Gastrocnemius medialis (tissue), 4 donors: ENCODE results near the gene CHN2. TPM values are rescaled to one million over a fixed set of nuclear protein-coding genes. Genes with fewer than 3 reads are reported as not detected.

Source experiments
- ATAC-seq, 2 donors: fragments of 150-250 bp; one replicate each; pipeline ENCODE4 v1.9.1; 2016
- DNase-seq, 2 donors: peaks; one replicate each; pipeline ENCODE4 v3.0.0-alpha.2; 2019
- H3K27ac ChIP-seq, 4 donors: fragments of 200-600 bp; sonication (generic); 1 replicate in 1 of 4; 2 replicates in 3 of 4; pipeline ENCODE4 v1.5.1; 2016 to 2018; ENCODE audit warnings: mild to moderate bottlenecking in 2 of 4, moderate library complexity in 1 of 4
- H3K27me3 ChIP-seq, 3 donors: fragments of 200-600 bp; sonication (generic) in 2 of 3; 1 replicate in 1 of 3; 2 replicates in 2 of 3; pipeline versions ENCODE4 v1.5.1 to v1.6.0; 2016 to 2019; ENCODE audit warnings: mild to moderate bottlenecking in 1 of 3, moderate library complexity in 1 of 3
- H3K36me3 ChIP-seq, 2 donors: fragments of 200-600 bp; sonication (generic) in 1 of 2; one replicate each; pipeline ENCODE4 v1.5.1; 2017 to 2018
- H3K4me1 ChIP-seq, 2 donors: fragments of 200-600 bp; sonication (generic) in 1 of 2; one replicate each; pipeline ENCODE4 v1.5.1; 2016 to 2017; ENCODE audit warnings: mild to moderate bottlenecking in 2 of 2
- H3K4me3 ChIP-seq, 4 donors: fragments of 200-600 bp; sonication (generic) in 3 of 4; 1 replicate in 1 of 4; 2 replicates in 3 of 4; pipeline ENCODE4 v1.5.1; 2016 to 2019; ENCODE audit warnings: mild to moderate bottlenecking in 2 of 4
- H3K9me3 ChIP-seq, 3 donors: fragments of 200-600 bp; sonication (generic) in 2 of 3; 1 replicate in 1 of 3; 2 replicates in 2 of 3; pipeline ENCODE4 v1.5.1; 2016 to 2019
- CTCF ChIP-seq, 5 experiments: fragments of 450-650 bp in 3 of 5; fragments of 200-600 bp in 2 of 5; sonication (generic) in 2 of 5; IDR thresholded peaks in 4 of 5; conservative IDR thresholded peaks in 1 of 5; 1 replicate in 4 of 5; 2 replicates in 1 of 5; pipeline ENCODE4 v1.5.1; 2016 to 2019; ENCODE audit warnings: antibody characterized with exemption in 5 of 5, mild to moderate bottlenecking in 3 of 5, moderate library complexity in 3 of 5
- POLR2A ChIP-seq, 2 donors: fragments of 450-650 bp; IDR thresholded peaks; one replicate each; pipeline ENCODE4 v1.6.1; 2017; ENCODE audit warnings: antibody characterized with exemption in 2 of 2, mild to moderate bottlenecking in 2 of 2, moderate library complexity in 2 of 2
- in situ Hi-C, 4 donors: fragments of 200-750 bp; cut with MboI; loops; one replicate each; pipeline versions ENCODE4 v1.15.0 to v1.8.0; 2017; ENCODE audit warnings: low sequenced_read_pairs in 4 of 4
- intact Hi-C: fragments of 100-400 bp; cut with DNase I; formaldehyde crosslinking; loops from one replicate; pipeline ENCODE4 v1.15.1; 2023; ENCODE audit warnings: low total_unique reads
- total RNA-seq, 4 donors: library from RNA; depleted of rRNA; stranded (reverse); fragments of >200 nt; gene quantifications; one replicate each; pipeline versions ENCODE4 v1.1.0 to v1.2.3, GENCODE V29; 2016

The CHN2 gene
- total RNA-seq, 4 donors from 2014 or later, result 5.9 to 11.3 (median 8.2) TPM

DNA sequence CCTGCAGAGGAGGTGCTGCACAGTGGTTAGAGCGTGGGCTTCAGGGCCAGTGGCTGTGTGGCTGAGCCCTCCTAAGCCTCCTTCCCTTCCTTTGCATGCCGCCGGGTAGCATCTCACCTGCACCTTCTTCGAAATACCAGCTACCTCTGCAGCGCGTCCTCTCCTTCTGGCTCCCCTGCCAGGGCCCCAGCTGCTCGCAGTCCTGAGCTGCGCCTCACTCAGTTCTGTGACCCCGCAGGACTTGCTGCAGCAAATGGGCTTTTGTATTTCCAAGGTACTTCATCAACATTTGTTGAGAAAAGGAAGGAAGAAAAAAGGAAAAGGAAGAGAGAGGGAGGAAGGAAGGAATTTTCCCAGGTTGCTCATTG, 222.3 kb downstream of the CHN2 start:
- TF ChIP-seq CTCF (IDR thresholded peaks at IDR 0.05 in 4 of 5, conservative IDR thresholded peaks at IDR 0.05 in 1 of 5), result no peak
- TF ChIP-seq POLR2A (IDR thresholded peaks at IDR 0.05), result no peak
- Histone ChIP-seq H3K4me1 (no peaks in the 10 kb centered on the region), H3K4me3 (no peak overlapping the region), H3K27ac (no peak overlapping the region), H3K27me3 (no peaks in the 10 kb centered on the region), H3K36me3 (no peaks in the 10 kb centered on the region), H3K9me3 (no peaks in the 10 kb centered on the region)
- in situ Hi-C loops (loop anchor here in 1 of 4 donors (25.0 kb wide), 1 partner anchor 230 kb away; the partner anchor contains the start of gene CHN2), intact Hi-C loops (no loop called here)
- DNase-seq, result no peak
- no peak for ATAC-seq

DNA sequence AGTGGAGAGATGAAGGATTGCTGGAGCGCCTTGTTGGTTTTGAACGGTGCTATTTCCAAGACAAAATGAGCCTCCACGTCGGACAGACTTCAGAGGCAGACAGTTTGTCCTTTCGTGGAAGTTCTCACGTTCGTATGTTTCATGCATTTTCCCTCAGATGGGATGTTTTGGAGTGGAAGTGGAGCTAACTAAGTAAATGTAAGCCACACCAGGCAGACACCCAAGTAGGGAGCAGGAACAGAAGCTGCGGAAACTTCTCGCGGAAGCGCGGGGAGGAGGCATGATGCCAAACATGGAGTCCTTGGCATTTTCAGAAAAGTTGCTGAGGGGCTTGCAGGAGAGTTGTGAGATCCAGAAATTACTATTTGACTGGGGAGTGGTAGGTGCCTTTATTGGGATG, 223.5 kb downstream of the CHN2 start:
- ATAC-seq, result no peak
- Histone ChIP-seq H3K27me3 (no peaks in the 10 kb centered on the region), H3K9me3 (no peaks in the 10 kb centered on the region), H3K4me1 (no peaks in the 10 kb centered on the region), H3K27ac (no peak overlapping the region), H3K4me3 (no peak overlapping the region), H3K36me3 (no peaks in the 10 kb centered on the region)
- in situ Hi-C loops (loop anchor here in 1 of 4 donors (25.0 kb wide), 1 partner anchor 231 kb away; the partner anchor contains the start of gene CHN2), intact Hi-C loops (no loop called here)
- no peak for DNase-seq
- TF ChIP-seq CTCF (IDR thresholded peaks at IDR 0.05 in 4 of 5, conservative IDR thresholded peaks at IDR 0.05 in 1 of 5) (no peak), POLR2A (IDR thresholded peaks at IDR 0.05) (no peak)

DNA sequence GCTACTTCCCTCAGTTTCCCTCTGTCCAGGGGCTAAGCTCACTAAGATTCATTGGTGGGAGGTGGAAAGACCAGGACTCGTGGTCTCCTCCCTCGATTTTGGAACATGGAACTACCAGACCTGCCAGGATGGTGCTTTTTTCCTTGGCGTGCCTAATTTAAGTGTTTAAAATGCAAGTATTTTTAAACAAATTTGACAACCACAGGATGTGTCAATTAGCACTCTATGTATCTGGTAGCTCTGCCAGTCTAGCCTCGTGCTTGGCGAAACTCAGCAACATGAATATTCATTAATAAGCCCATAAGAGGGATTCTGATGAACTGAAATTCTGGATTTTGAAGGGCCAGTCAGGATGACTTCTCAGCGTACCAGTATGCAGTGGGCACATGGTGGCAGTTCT, 224.1 kb downstream of the CHN2 start:
- Histone ChIP-seq H3K4me3 (no peak overlapping the region), H3K36me3 (no peaks in the 10 kb centered on the region), H3K9me3 (no peaks in the 10 kb centered on the region), H3K27ac (no peak overlapping the region), H3K4me1 (no peaks in the 10 kb centered on the region), H3K27me3 (no peaks in the 10 kb centered on the region)
- in situ Hi-C loops, result loop anchor here in 1 of 4 donors (25.0 kb wide), 1 partner anchor 231 kb away; the partner anchor contains the start of gene CHN2
- ATAC-seq, result no peak
- intact Hi-C loops, result no loop called here
- DNase-seq, result no peak
- TF ChIP-seq CTCF (IDR thresholded peaks at IDR 0.05 in 4 of 5, conservative IDR thresholded peaks at IDR 0.05 in 1 of 5), result no peak
- TF ChIP-seq POLR2A (IDR thresholded peaks at IDR 0.05), result no peak

DNA sequence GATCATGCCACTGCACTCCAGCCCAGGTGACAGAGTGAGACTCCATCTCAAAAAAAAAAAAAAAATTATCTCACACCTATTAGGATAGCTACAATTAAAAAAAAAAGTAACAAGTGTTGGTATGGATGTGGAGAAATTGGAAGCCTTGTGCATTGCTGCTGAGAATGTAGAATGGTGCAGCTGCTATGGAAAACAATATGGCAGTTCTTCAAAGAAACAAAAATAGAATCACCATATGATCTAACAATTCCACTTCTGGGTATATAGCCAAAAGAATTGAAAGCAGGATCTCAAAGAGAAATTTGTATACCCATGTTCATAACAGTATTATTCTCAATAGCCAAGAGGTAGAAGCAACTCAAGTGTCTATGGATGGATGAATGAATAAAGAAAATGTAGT, 225.4 kb downstream of the CHN2 start:
- intact Hi-C loops (no loop called here), in situ Hi-C loops (loop anchor here in 1 of 4 donors (25.0 kb wide), 1 partner anchor 233 kb away; the partner anchor contains the start of gene CHN2)
- Histone ChIP-seq H3K4me1 (no peaks in the 10 kb centered on the region), H3K27ac (no peak overlapping the region), H3K9me3 (no peaks in the 10 kb centered on the region), H3K27me3 (no peaks in the 10 kb centered on the region), H3K36me3 (no peaks in the 10 kb centered on the region), H3K4me3 (no peak overlapping the region)
- no peak for TF ChIP-seq CTCF (IDR thresholded peaks at IDR 0.05 in 4 of 5, conservative IDR thresholded peaks at IDR 0.05 in 1 of 5)
- no peak for TF ChIP-seq POLR2A (IDR thresholded peaks at IDR 0.05)
- ATAC-seq (no peak), DNase-seq (no peak)
